Kidney (tissue), 14 donors: ENCODE measurements around the gene CDC27. TPM values are rescaled to one million over a fixed set of nuclear protein-coding genes. Genes with fewer than 3 reads are reported as not detected.

Experiments used
- DNase-seq, 5 donors: peaks; one replicate each; pipeline ENCODE4 v3.0.0-alpha.2; 2013 to 2020
- FAIRE-seq: peaks from 2 replicates; lab custom pipeline; 2012; peaks lifted over from hg19 to GRCh38; lab: Jason Lieb, UNC
- H3K27ac ChIP-seq, 2 donors: one replicate each; pipeline ENCODE4 v1.7.0; 2013; ENCODE audit warnings: low read depth in 2 of 2, low read length in 2 of 2, inconsistent platforms in 1 of 2
- H3K27me3 ChIP-seq: one replicate; pipeline ENCODE4 v1.7.1; 2013; ENCODE audit warnings: low read length, inconsistent platforms; ENCODE audit not compliant: control insufficient read depth, insufficient read depth
- H3K36me3 ChIP-seq, 3 donors: one replicate each; pipeline versions ENCODE4 v1.7.0 to v1.7.1; 2013; ENCODE audit warnings: low read length in 3 of 3, control low read depth in 1 of 3, inconsistent platforms in 1 of 3; ENCODE audit not compliant: insufficient read depth in 3 of 3, control insufficient read depth in 2 of 3
- H3K4me1 ChIP-seq, 3 donors: one replicate each; pipeline versions ENCODE4 v1.7.0 to v1.7.1; 2013; ENCODE audit warnings: low read length in 3 of 3, inconsistent platforms in 1 of 3, low read depth in 1 of 3; ENCODE audit not compliant: control insufficient read depth in 2 of 3, insufficient read depth in 2 of 3
- H3K4me3 ChIP-seq, 3 donors: one replicate each; pipeline versions ENCODE4 v1.7.0 to v1.8.1; 2013; ENCODE audit warnings: low read length in 3 of 3, control low read depth in 1 of 3, inconsistent platforms in 1 of 3
- H3K9ac ChIP-seq, 3 donors: one replicate each; pipeline versions ENCODE4 v1.7.0 to v1.7.1; 2013; ENCODE audit warnings: low read length in 3 of 3, control low read depth in 1 of 3, inconsistent platforms in 1 of 3
- H3K9me3 ChIP-seq, 3 donors: one replicate each; pipeline versions ENCODE4 v1.7.0 to v1.7.1; 2013; ENCODE audit warnings: low read length in 3 of 3, control low read depth in 1 of 3, inconsistent platforms in 1 of 3; ENCODE audit not compliant: control insufficient read depth in 2 of 3, insufficient read depth in 1 of 3
- intact Hi-C: fragments of 100-400 bp; cut with DNase I; formaldehyde crosslinking; loops from one replicate; pipeline ENCODE4 v1.11.1; 2022
- polyA plus RNA-seq: library from polyadenylated mRNA; stranded (reverse); fragments of 350-450 nt; fragmentation: Illumina TruSeq; extraction: RNeasy Lipid Tissue Mini Kit (QIAGEN cat#74804); gene quantifications from one replicate; pipeline ENCODE4 v1.2.3, GENCODE V29; 2014; ENCODE audit warnings: low read depth, low replicate concordance; ENCODE audit not compliant: insufficient read depth
- total RNA-seq: library from RNA; stranded (reverse); fragmentation: NEBNext Ultra II Directional; extraction: Animal tissue kit (Norgen Biotek cat#: 25700); gene quantifications from one replicate; pipeline ENCODE4 v1.2.1, GENCODE V29; 2021
- TF ChIP-seq, protein P1 (sequence below): IDR thresholded peaks from 3 replicates; pipeline ENCODE4 v1.5.1; 2012; ENCODE audit warnings: mild to moderate bottlenecking, moderate library complexity, borderline replicate concordance; ENCODE audit not compliant: insufficient read depth; ENCODE audit errors: extremely low read depth
- donor health status: control.
- donor health status: control.
- donor health status: control.
- donor health status: control.
- donor health status: control.
- donor health status: DM: yes; HTN: yes; CAD: no.
- donor health status: Normal renal cell carcinoma (clear cell type).

Gene CDC27
- total and polyA plus RNA-seq, 2 donors from 2014 or later: 18.2 to 78.2 TPM

GRCh38 chr17:47229535-47230443 is 40.7 kb upstream of the CDC27 start:
- Histone ChIP-seq H3K9me3 (no peaks in the 10 kb centered on the region), H3K4me3 (peak overlapping the region in 2 of 3 donors; percentile 63 to 64), H3K27me3 (no peaks in the 10 kb centered on the region), H3K36me3 (no peaks in the 10 kb centered on the region), H3K9ac (peak overlapping the region; percentile 8 to 68 (median 64)), H3K4me1 (peaks cover 3 to 26% (median 18%) of the 10 kb centered on the region in 3 donors), H3K27ac (peak overlapping the region; percentile 53 to 66)
- TF ChIP-seq, protein P1, sequence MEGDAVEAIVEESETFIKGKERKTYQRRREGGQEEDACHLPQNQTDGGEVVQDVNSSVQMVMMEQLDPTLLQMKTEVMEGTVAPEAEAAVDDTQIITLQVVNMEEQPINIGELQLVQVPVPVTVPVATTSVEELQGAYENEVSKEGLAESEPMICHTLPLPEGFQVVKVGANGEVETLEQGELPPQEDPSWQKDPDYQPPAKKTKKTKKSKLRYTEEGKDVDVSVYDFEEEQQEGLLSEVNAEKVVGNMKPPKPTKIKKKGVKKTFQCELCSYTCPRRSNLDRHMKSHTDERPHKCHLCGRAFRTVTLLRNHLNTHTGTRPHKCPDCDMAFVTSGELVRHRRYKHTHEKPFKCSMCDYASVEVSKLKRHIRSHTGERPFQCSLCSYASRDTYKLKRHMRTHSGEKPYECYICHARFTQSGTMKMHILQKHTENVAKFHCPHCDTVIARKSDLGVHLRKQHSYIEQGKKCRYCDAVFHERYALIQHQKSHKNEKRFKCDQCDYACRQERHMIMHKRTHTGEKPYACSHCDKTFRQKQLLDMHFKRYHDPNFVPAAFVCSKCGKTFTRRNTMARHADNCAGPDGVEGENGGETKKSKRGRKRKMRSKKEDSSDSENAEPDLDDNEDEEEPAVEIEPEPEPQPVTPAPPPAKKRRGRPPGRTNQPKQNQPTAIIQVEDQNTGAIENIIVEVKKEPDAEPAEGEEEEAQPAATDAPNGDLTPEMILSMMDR: peak; percentile 100
- intact Hi-C loops: loop anchor here (5.0 kb wide), 1 partner anchor 88 kb away; no protein-coding TSS in a partner anchor
- DNase-seq (peak; percentile 87 to 95 (median 92)), FAIRE-seq (peak; percentile 74)

- TF ChIP-seq, protein P1: no peak
- Histone ChIP-seq H3K9me3 (no peaks in the 10 kb centered on the region), H3K36me3 (no peaks in the 10 kb centered on the region), H3K27me3 (no peaks in the 10 kb centered on the region), H3K9ac (no peak overlapping the region), H3K27ac (no peak overlapping the region), H3K4me3 (no peak overlapping the region), H3K4me1 (peaks cover 3 to 35% (median 24%) of the 10 kb centered on the region in 3 donors)
- FAIRE-seq (no peak), DNase-seq (no peak)
- intact Hi-C loops: no loop called here
These were observed 38.8 kb upstream of the CDC27 start for GRCh38 chr17:47227862-47228261.

DNA sequence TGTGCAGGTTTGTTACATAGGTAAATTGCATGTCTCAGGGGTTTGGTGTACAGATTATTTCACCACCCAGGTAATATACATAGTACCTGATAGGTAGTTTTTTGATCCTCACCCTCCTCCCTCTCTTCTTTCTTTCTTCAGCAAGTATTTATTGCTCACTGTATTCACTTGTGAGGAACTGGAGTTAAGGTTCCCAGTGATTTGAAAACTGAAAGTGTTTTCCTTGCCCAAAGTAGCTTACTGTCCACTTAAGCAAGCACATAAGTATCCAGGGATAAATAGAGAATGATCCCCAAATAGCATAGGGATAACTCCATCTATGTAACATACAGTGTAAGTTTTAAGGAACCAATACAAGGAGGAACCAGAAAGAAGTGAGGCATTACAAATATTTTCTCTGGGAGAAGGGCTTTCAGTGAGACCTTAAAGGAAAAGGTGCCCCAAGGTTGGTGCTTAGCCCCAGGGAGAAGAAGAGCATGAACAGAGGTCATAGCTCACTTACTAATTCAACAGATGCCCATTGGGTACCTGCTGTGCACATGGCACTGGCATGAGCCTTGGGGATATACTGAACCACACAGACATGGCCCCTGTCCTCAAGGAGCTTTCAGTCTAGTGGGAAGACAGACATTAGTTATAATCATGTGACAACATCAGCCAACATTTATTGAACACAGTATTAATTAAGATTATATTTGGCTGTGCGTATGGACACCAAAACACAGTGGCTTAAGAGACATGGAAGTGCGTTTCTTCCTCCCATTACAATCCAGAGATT is 37.0 kb upstream of the CDC27 start:
- Histone ChIP-seq H3K4me3 (no peak overlapping the region), H3K4me1 (peaks cover 3 to 32% (median 24%) of the 10 kb centered on the region in 3 donors), H3K9ac (peak overlapping the region in 1 of 3 donors; percentile 37), H3K9me3 (no peaks in the 10 kb centered on the region), H3K27ac (peak overlapping the region; percentile 72 to 87), H3K36me3 (no peaks in the 10 kb centered on the region), H3K27me3 (no peaks in the 10 kb centered on the region)
- DNase-seq (no peak), FAIRE-seq (no peak)
- TF ChIP-seq, protein P1: no peak
- intact Hi-C loops: no loop called here
